ENCODE data around the gene CCDC30. TPM values are rescaled to one million over a fixed set of nuclear protein-coding genes. Genes with fewer than 3 reads are reported as not detected.
A peak's percentile ranks its signal among the peaks of the same experiment; 100 is the strongest.

Gene CCDC30
- total RNA-seq, 2 donors from 2014 or later = 3.0 to 4.9 TPM

DNA sequence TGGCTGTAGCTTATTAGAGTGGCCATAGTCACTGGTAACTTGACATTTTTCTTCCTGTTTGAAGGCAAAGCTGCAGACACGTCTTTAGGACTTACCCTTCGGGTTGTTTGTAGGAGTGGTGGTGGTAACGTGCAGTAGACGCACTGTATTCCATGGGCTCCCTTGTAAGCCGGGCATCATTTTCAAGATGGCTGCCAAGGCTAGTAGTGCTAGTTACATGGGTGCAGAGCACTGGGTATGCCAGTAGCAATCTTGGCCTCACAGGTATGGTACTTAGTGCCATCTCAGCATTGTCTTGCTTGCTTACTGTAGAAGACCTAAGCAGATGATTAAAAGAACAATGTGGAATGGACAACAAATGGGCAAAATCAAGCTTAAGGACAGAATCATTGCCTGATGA, 221.1 kb downstream of the CCDC30 start:
- peak overlapping the region; percentile 94 for H3K4me3 ChIP-seq
- TF ChIP-seq, protein P1, sequence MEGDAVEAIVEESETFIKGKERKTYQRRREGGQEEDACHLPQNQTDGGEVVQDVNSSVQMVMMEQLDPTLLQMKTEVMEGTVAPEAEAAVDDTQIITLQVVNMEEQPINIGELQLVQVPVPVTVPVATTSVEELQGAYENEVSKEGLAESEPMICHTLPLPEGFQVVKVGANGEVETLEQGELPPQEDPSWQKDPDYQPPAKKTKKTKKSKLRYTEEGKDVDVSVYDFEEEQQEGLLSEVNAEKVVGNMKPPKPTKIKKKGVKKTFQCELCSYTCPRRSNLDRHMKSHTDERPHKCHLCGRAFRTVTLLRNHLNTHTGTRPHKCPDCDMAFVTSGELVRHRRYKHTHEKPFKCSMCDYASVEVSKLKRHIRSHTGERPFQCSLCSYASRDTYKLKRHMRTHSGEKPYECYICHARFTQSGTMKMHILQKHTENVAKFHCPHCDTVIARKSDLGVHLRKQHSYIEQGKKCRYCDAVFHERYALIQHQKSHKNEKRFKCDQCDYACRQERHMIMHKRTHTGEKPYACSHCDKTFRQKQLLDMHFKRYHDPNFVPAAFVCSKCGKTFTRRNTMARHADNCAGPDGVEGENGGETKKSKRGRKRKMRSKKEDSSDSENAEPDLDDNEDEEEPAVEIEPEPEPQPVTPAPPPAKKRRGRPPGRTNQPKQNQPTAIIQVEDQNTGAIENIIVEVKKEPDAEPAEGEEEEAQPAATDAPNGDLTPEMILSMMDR (IDR thresholded peaks at IDR 0.05) = no peak
- ATAC-seq (ENCODE audit: insufficient number of reproducible peaks, low FRiP score, low read depth) (no peak), DNase-seq (ENCODE audit: low spot score) (no peak)
- no peaks in the 10 kb centered on the region for H3K9me3 ChIP-seq
- H3K4me1 ChIP-seq (ENCODE audit: control insufficient read depth in 1 of 2, low read depth in 2 of 2) = peaks cover 39 to 68% of the 10 kb centered on the region in 2 donors
- H3K27ac ChIP-seq = no peak overlapping the region
- no peaks in the 10 kb centered on the region for H3K27me3 ChIP-seq (replicated peaks; ENCODE audit: insufficient read depth)
- no peaks in the 10 kb centered on the region for H3K36me3 ChIP-seq

DNA sequence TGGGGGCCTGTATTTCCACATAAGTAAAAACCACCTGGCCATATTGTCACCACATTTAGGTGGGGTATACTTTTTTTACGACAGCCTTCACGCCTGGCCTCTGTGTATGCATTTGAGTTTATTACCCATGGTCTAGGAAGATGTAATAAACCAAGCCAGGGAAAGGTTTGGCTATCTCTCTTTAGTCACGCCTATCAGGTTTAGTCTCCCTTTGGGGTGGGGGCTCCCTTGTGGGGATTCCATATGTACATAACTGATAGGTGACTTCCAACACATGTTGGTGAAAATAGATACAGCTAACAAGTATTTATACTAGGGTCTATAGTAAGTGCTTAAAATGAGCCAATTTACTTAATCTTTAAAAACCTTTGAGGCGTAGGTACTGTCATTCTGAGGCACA, 223.3 kb downstream of the CCDC30 start:
- H3K36me3 ChIP-seq = no peaks in the 10 kb centered on the region
- TF ChIP-seq, protein P1 (IDR thresholded peaks at IDR 0.05) = no peak
- DNase-seq (ENCODE audit: low spot score) (no peak), ATAC-seq (ENCODE audit: insufficient number of reproducible peaks, low FRiP score, low read depth) (no peak)
- no peaks in the 10 kb centered on the region for H3K9me3 ChIP-seq
- no peak overlapping the region for H3K27ac ChIP-seq
- no peaks in the 10 kb centered on the region for H3K27me3 ChIP-seq (replicated peaks; ENCODE audit: insufficient read depth)
- peaks cover 52 to 73% of the 10 kb centered on the region in 2 donors for H3K4me1 ChIP-seq (ENCODE audit: control insufficient read depth in 1 of 2, low read depth in 2 of 2)
- no peak overlapping the region for H3K4me3 ChIP-seq

DNA sequence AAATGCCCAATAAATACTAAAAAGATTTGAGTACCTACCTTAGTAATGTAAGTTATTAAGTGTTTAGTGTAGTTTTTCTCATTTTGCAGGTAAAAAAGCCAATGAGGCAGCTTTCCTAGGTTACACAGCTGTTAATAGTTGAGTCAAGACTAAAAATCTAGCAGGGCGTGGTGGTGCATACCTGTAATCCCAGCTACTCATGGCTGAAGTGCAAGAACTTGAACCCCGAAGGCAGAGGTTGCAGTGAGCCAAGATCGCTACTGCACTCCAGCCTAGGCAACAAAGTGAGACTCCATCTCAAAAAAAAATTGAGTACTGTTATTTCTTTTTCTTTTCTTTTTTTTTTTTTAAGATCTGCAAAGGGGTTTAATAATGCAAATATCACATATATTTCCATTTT, 226.8 kb downstream of the CCDC30 start:
- Histone ChIP-seq H3K36me3 (no peaks in the 10 kb centered on the region), H3K4me1 (ENCODE audit: control insufficient read depth in 1 of 2, low read depth in 2 of 2) (peaks cover 39 to 72% of the 10 kb centered on the region in 2 donors), H3K9me3 (no peaks in the 10 kb centered on the region), H3K27ac (no peak overlapping the region), H3K4me3 (no peak overlapping the region), H3K27me3 (replicated peaks; ENCODE audit: insufficient read depth) (no peaks in the 10 kb centered on the region)
- TF ChIP-seq, protein P1 (IDR thresholded peaks at IDR 0.05) = no peak
- DNase-seq (ENCODE audit: low spot score) (no peak), ATAC-seq (ENCODE audit: insufficient number of reproducible peaks, low FRiP score, low read depth) (no peak)

DNA sequence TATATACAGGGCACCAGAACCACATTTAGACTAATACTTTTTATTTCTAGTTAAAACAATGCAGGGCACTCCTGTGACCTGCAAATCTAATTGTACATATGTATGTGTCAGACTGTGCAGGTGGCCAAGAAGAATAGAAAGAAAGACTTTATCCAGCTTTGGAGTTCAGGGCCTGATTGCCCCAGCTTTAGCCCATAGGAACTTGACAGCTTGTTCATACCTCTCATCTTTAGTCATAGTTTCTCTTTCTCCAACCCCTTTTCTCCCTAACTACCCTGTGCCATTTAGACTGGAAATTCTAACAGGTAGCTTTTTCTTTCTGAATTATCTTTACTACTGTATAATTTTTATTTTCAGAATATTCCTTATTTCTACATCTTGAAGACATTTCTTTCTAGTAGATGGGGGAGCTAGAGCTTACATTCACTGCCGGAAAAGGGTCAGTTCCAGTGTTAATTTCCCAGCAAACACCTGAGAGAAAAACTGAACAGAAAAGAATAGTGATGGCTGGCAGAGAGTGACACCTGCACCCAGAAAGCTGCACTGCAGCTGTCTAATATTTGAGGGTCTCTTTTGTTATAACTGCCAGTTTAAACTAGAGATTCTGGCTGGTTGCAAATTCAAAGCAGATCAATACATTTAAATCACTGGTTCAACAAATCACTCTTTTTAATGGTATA, 227.5 kb downstream of the CCDC30 start:
- H3K4me1 ChIP-seq (ENCODE audit: control insufficient read depth in 1 of 2, low read depth in 2 of 2) = peaks cover 32 to 65% of the 10 kb centered on the region in 2 donors
- TF ChIP-seq, protein P1 (IDR thresholded peaks at IDR 0.05) = no peak
- DNase-seq (ENCODE audit: low spot score) (no peak), ATAC-seq (ENCODE audit: insufficient number of reproducible peaks, low FRiP score, low read depth) (no peak)
- H3K27ac ChIP-seq = no peak overlapping the region
- no peaks in the 10 kb centered on the region for H3K36me3 ChIP-seq
- no peak overlapping the region for H3K4me3 ChIP-seq
- H3K9me3 ChIP-seq = no peaks in the 10 kb centered on the region
- H3K27me3 ChIP-seq (replicated peaks; ENCODE audit: insufficient read depth) = no peaks in the 10 kb centered on the region

DNA sequence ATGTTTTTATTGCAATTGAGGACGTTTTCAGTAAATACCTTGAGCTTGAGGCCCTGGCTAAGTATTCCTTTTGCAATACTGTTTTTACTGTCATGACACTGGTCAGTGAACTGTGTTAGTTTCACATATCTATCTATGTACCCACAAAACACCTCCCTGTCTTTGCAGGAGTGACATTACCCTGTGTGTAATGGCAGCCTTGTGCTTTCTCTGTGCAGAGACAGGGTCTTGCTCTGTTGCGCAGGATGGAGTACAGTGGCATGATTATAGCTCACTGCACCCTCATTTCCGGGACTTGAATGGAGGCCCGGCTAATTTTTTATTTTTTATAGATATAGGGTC, 228.0 kb downstream of the CCDC30 start:
- TF ChIP-seq, protein P1 (IDR thresholded peaks at IDR 0.05) = no peak
- no peak for ATAC-seq (ENCODE audit: insufficient number of reproducible peaks, low FRiP score, low read depth)

More for the DNA sequence above, 228.0 kb downstream of the CCDC30 start:
- no peaks in the 10 kb centered on the region for H3K36me3 ChIP-seq
- DNase-seq (ENCODE audit: low spot score) = no peak
- H3K27me3 ChIP-seq (replicated peaks; ENCODE audit: insufficient read depth) = no peaks in the 10 kb centered on the region
- no peak overlapping the region for H3K27ac ChIP-seq
- no peaks in the 10 kb centered on the region for H3K9me3 ChIP-seq
- H3K4me3 ChIP-seq = no peak overlapping the region
- peaks cover 27 to 60% of the 10 kb centered on the region in 2 donors for H3K4me1 ChIP-seq (ENCODE audit: control insufficient read depth in 1 of 2, low read depth in 2 of 2)
